B cell (primary cell): ENCODE results near the gene PSMG2. TPM values are rescaled to one million over a fixed set of nuclear protein-coding genes. Genes with fewer than 3 reads are reported as not detected.

Experiments
- ATAC-seq: fragments of 200-7000 bp; cut with Tn5 transposase; one replicate; pipeline ENCODE4 v1.10.0; 2021; ENCODE audit warnings: low read depth, mild to moderate bottlenecking, moderate number of reproducible peaks, moderate library complexity
- CTCF ChIA-PET: fragments of 350-600 bp; sonication (Branson Sonifier 250); formaldehyde crosslinking; loops from one replicate; lab custom pipeline; 2021; ENCODE audit warnings: antibody characterized with exemption, inconsistent platforms; lab: Charles Lee
- POLR2A ChIA-PET: fragments of 350-600 bp; sonication (Branson Sonifier 250); formaldehyde crosslinking; loops from one replicate; lab custom pipeline; 2021; ENCODE audit warnings: antibody characterized with exemption; lab: Charles Lee
- DNase-seq: peaks from one replicate; pipeline ENCODE4 v3.0.0; 2013
- H2AFZ ChIP-seq: 2 replicates; pipeline ENCODE4 v1.6.1; 2012; ENCODE audit warnings: mild to moderate bottlenecking, low read depth, low read length; ENCODE audit not compliant: insufficient read depth, poor library complexity, severe bottlenecking
- H3K27ac ChIP-seq, 2 donors: 1 replicate in 1 of 2; 2 replicates in 1 of 2; pipeline ENCODE4 v1.5.1; 2012 to 2013; ENCODE audit warnings: low read length in 2 of 2, mild to moderate bottlenecking in 2 of 2, moderate library complexity in 1 of 2
- H3K27me3 ChIP-seq, 4 experiments: fragments of 200-600 bp in 1 of 4; sonication (generic) in 1 of 4; replicated peaks in 1 of 4; 1 replicate in 2 of 4; 2 replicates in 2 of 4; pipeline versions ENCODE4 v1.6.1 to v1.7.0; 2013 to 2016; ENCODE audit warnings: low read length in 3 of 4, mild to moderate bottlenecking in 2 of 4, mixed read lengths in 1 of 4, moderate library complexity in 1 of 4; ENCODE audit not compliant: insufficient read depth in 4 of 4, control insufficient read depth in 3 of 4; ENCODE audit errors: control extremely low read depth in 1 of 4
- H3K36me3 ChIP-seq, 2 experiments: replicated peaks in 1 of 2; 1 replicate in 1 of 2; 2 replicates in 1 of 2; pipeline versions ENCODE4 v1.6.1 to v1.7.1; 2013; ENCODE audit warnings: low read length in 1 of 2; ENCODE audit not compliant: insufficient read depth in 2 of 2, control insufficient read depth in 1 of 2; ENCODE audit errors: control extremely low read depth in 1 of 2, extremely low read depth in 1 of 2
- H3K4me1 ChIP-seq, 2 donors: fragments of 200-600 bp in 1 of 2; sonication (generic) in 1 of 2; 1 replicate in 1 of 2; 2 replicates in 1 of 2; pipeline versions ENCODE4 v1.5.1 to v1.6.1; 2013 to 2017; ENCODE audit warnings: low read length in 2 of 2; ENCODE audit not compliant: control insufficient read depth in 2 of 2, insufficient read depth in 2 of 2
- H3K4me2 ChIP-seq: replicated peaks from 2 replicates; pipeline ENCODE3; 2012; ENCODE audit warnings: mild to moderate bottlenecking, low read depth, low read length; ENCODE audit not compliant: poor library complexity, severe bottlenecking
- H3K4me3 ChIP-seq, 5 experiments: fragments of 200-600 bp in 1 of 5; sonication (generic) in 1 of 5; 1 replicate in 3 of 5; 2 replicates in 2 of 5; pipeline versions ENCODE4 v1.5.1 to v1.7.0; 2011 to 2016; ENCODE audit warnings: low read length in 4 of 5, mild to moderate bottlenecking in 4 of 5, low read depth in 2 of 5, control low read depth in 1 of 5, moderate library complexity in 1 of 5; ENCODE audit not compliant: insufficient read depth in 1 of 5; ENCODE audit errors: control extremely low read depth in 1 of 5, extremely low read depth in 1 of 5
- H3K79me2 ChIP-seq: fragments of 200-600 bp; sonication (generic); one replicate; pipeline ENCODE4 v1.6.0; 2016; ENCODE audit warnings: low read length; ENCODE audit not compliant: control insufficient read depth, insufficient read depth
- H3K9ac ChIP-seq: fragments of 200-600 bp; sonication (generic); 2 replicates; pipeline ENCODE4 v1.6.1; 2017; ENCODE audit warnings: mild to moderate bottlenecking, low read length, moderate library complexity
- H3K9me3 ChIP-seq, 3 donors: one replicate each; pipeline versions ENCODE4 v1.6.1 to v1.7.1; 2013; ENCODE audit warnings: low read length in 2 of 3; ENCODE audit not compliant: control insufficient read depth in 2 of 3, insufficient read depth in 1 of 3; ENCODE audit errors: control extremely low read depth in 1 of 3
- H4K20me1 ChIP-seq: 2 replicates; pipeline ENCODE4 v1.6.0; 2012; ENCODE audit warnings: mild to moderate bottlenecking, low read length; ENCODE audit not compliant: insufficient read depth, control insufficient read depth, poor library complexity, severe bottlenecking
- H3K27ac Mint-ChIP-seq: one replicate; pipeline ENCODE4 v1.8.0; 2021; ENCODE audit warnings: mixed read lengths
- H3K27me3 Mint-ChIP-seq: one replicate; pipeline ENCODE4 v1.8.0; 2021; ENCODE audit warnings: mixed read lengths
- H3K4me1 Mint-ChIP-seq: one replicate; pipeline ENCODE4 v1.8.0; 2021; ENCODE audit warnings: mixed read lengths
- H3K4me3 Mint-ChIP-seq: one replicate; pipeline ENCODE4 v1.8.0; 2021; ENCODE audit warnings: mixed read lengths
- H3K9me3 Mint-ChIP-seq: one replicate; pipeline ENCODE4 v1.8.0; 2022; ENCODE audit warnings: mixed read lengths; ENCODE audit not compliant: insufficient read depth
- EZH2 ChIP-seq: IDR thresholded peaks from 2 replicates; pipeline ENCODE4 v1.6.1; 2012; ENCODE audit warnings: borderline replicate concordance, low read depth, mild to moderate bottlenecking, moderate library complexity, low read length; ENCODE audit not compliant: insufficient read depth, poor library complexity, severe bottlenecking
- WGBS: methylation state at CpG from one replicate; pipeline ENCODE4 v1.1.5; 2013; ENCODE audit warnings: missing lambda C conversion rate; ENCODE audit not compliant: insufficient coverage; 5-methylcytosine and 5-hydroxymethylcytosine counted together
- intact Hi-C: fragments of 100-400 bp; cut with micrococcal nuclease; formaldehyde crosslinking; loops from one replicate; pipeline ENCODE4 v1.10.0; 2022
- polyA plus RNA-seq: library from polyadenylated mRNA; depleted of rRNA; stranded (reverse); fragments of >200 nt; gene quantifications from 2 replicates; pipeline ENCODE4 v1.2.3, GENCODE V29; 2012
- small RNA-seq: library from RNA; depleted of rRNA; stranded (forward); fragments of <200 nt; gene quantifications from one replicate; pipeline ENCODE3, GENCODE V24; 2012; ENCODE audit warnings: low replicate concordance, low read depth; ENCODE audit not compliant: insufficient read length
- total RNA-seq, 2 donors: library from RNA; stranded (reverse); fragments of 120-200 nt in 1 of 2; gene quantifications; 1 replicate in 1 of 2; 2 replicates in 1 of 2; pipeline versions ENCODE4 v1.2.3 to v1.2.4, GENCODE V29; 2013 to 2022

The PSMG2 gene
- total and polyA plus RNA-seq, 2 donors (not counting 1 experiment from before 2014, with no cell fraction given): 31.8 to 64.1 TPM

GRCh38 chr18:12774982-12775381, 72.1 kb downstream of the PSMG2 start:
- H3K4me1 ChIP-seq: no peaks in the 10 kb centered on the region
- WGBS: 100% methylated on average over 3 of the region's 9 CpGs
- no peak for DNase-seq
- no peak overlapping the region for H3K27ac Mint-ChIP-seq
- H2AFZ ChIP-seq: no peak overlapping the region
- peaks cover 0 to 15% (median 0%) of the 10 kb centered on the region in 3 donors for H3K9me3 ChIP-seq
- no peak for ATAC-seq
- no peaks in the 10 kb centered on the region for H3K79me2 ChIP-seq
- no peak overlapping the region for H3K9ac ChIP-seq
- H3K4me2 ChIP-seq: no peak overlapping the region
- no peaks in the 10 kb centered on the region for H3K9me3 Mint-ChIP-seq
- CTCF ChIA-PET: interaction anchor here (0.8 kb wide), 1 partner anchor 159 kb away, joined by 3 read pairs; no protein-coding TSS in a partner anchor
- no peaks in the 10 kb centered on the region for H3K36me3 ChIP-seq
- H4K20me1 ChIP-seq: no peaks in the 10 kb centered on the region
- TF ChIP-seq EZH2: no peak
- no peaks in the 10 kb centered on the region for H3K4me1 Mint-ChIP-seq
- intact Hi-C loops: no loop called here
- no peak overlapping the region for H3K4me3 ChIP-seq
- H3K27me3 Mint-ChIP-seq: peaks cover 3% of the 10 kb centered on the region
- H3K27ac ChIP-seq: no peak overlapping the region
- H3K27me3 ChIP-seq: no peaks in the 10 kb centered on the region
- POLR2A ChIA-PET: interaction anchor here (0.5 kb wide), 1 partner anchor 249 kb away, joined by 3 read pairs; no protein-coding TSS in a partner anchor
- no peak overlapping the region for H3K4me3 Mint-ChIP-seq

Small RNA genes within 50 kb of the gene (small RNA-seq; reads per million reads assigned to genes)
- not detected for gene RF00019

Other genes starting within 250 kb of the PSMG2 start
- 3.0 and 4.0 TPM in 2 replicates for gene SPIRE1, start 44.9 kb upstream of the PSMG2 start, total RNA-seq
- 0.22 and 0.45 TPM in 2 replicates for gene SPIRE1, start 44.9 kb upstream of the PSMG2 start, polyA plus RNA-seq
- 10.0 and 12.6 TPM in 2 replicates for gene CEP76, start 319 bp upstream of the PSMG2 start, total RNA-seq
- gene CEP76, start 319 bp upstream of the PSMG2 start, polyA plus RNA-seq: 5.3 and 7.4 TPM in 2 replicates
- 64.8 and 75.5 TPM in 2 replicates for gene PTPN2, start 181.2 kb downstream of the PSMG2 start, total RNA-seq
- gene PTPN2, start 181.2 kb downstream of the PSMG2 start, polyA plus RNA-seq: 41.2 and 62.4 TPM in 2 replicates
- gene SEH1L, start 245.0 kb downstream of the PSMG2 start, total RNA-seq: 46.4 and 48.1 TPM in 2 replicates
- gene SEH1L, start 245.0 kb downstream of the PSMG2 start, polyA plus RNA-seq: 8.7 and 12.2 TPM in 2 replicates